Panc1 (cell line): Measurements from ENCODE around the gene VKORC1. TPM values are rescaled to one million over a fixed set of nuclear protein-coding genes. Genes with fewer than 3 reads are reported as not detected.

Source experiments
- ATAC-seq: fragments of 200-7000 bp; cut with Tn5 transposase; 2 replicates; pipeline ENCODE4 v1.9.1; 2020; ENCODE audit warnings: mild to moderate bottlenecking, moderate library complexity
- BruUV-seq: library from RNA; stranded (reverse); fragments of 400-500 nt; replicated peaks from 2 replicates; lab custom pipeline; 2021; lab: Mats Ljungman, UMichigan
- CTCF ChIA-PET: fragments of 300-600 bp; sonication (Branson Sonifier 250); formaldehyde crosslinking; loops from one replicate; lab custom pipeline; 2022; ENCODE audit warnings: antibody characterized with exemption; lab: Charles Lee
- POLR2A ChIA-PET: fragments of 300-600 bp; sonication (Branson Sonifier 250); formaldehyde crosslinking; loops from one replicate; lab custom pipeline; 2022; ENCODE audit warnings: antibody characterized with exemption; lab: Charles Lee
- DNase-seq: peaks from one replicate; pipeline ENCODE4 v3.0.0-alpha.2; 2010; ENCODE audit warnings: low read depth, low spot score
- H3K27ac ChIP-seq: 2 replicates; pipeline ENCODE4 v1.5.1; 2011; ENCODE audit warnings: mild to moderate bottlenecking, low read length, inconsistent platforms
- H3K27me3 ChIP-seq: fragments of 200-500 bp; sonication (Bioruptor generic); 2 replicates; pipeline ENCODE4 v1.6.0; 2014; ENCODE audit warnings: low read length, inconsistent platforms; ENCODE audit not compliant: control insufficient read depth, insufficient read depth
- H3K36me3 ChIP-seq: fragments of 200-500 bp; sonication (Bioruptor generic); 2 replicates; pipeline ENCODE4 v1.5.1; 2014; ENCODE audit warnings: inconsistent platforms, mild to moderate bottlenecking, low read length, moderate library complexity; ENCODE audit not compliant: control insufficient read depth, insufficient read depth
- H3K4me1 ChIP-seq: 2 replicates; pipeline ENCODE4 v1.5.1; 2011; ENCODE audit warnings: inconsistent platforms, mild to moderate bottlenecking, low read length, moderate library complexity; ENCODE audit not compliant: control insufficient read depth, insufficient read depth
- H3K4me3 ChIP-seq, 2 experiments: 2 replicates each; pipeline ENCODE4 v1.5.1; 2011 to 2012; ENCODE audit warnings: low read depth in 2 of 2, low read length in 2 of 2, mild to moderate bottlenecking in 2 of 2, inconsistent platforms in 1 of 2, moderate library complexity in 1 of 2
- H3K9me3 ChIP-seq: fragments of 200-500 bp; sonication (Bioruptor generic); 2 replicates; pipeline ENCODE4 v1.5.1; 2014; ENCODE audit warnings: low read depth, mild to moderate bottlenecking, inconsistent platforms, low read length, moderate library complexity; ENCODE audit not compliant: control insufficient read depth, insufficient read depth
- POLR2AphosphoS5 ChIP-seq: IDR thresholded peaks from 2 replicates; pipeline ENCODE4 v1.6.1; 2012; ENCODE audit warnings: mild to moderate bottlenecking, low read depth, low read length, moderate library complexity
- SIN3A ChIP-seq: IDR thresholded peaks from 2 replicates; pipeline ENCODE4 v1.6.1; 2012; ENCODE audit warnings: low read depth, mild to moderate bottlenecking, low read length, moderate library complexity, borderline replicate concordance; ENCODE audit not compliant: insufficient read depth
- TCF7L2 ChIP-seq: IDR thresholded peaks from 2 replicates; pipeline ENCODE4 v1.6.1; 2011; ENCODE audit warnings: mild to moderate bottlenecking, low read depth, low read length, inconsistent platforms
- in situ Hi-C: cut with HindIII; loops from 2 replicates; pipeline ENCODE4 v1.10.0; 2016; ENCODE audit warnings: low sequenced_read_pairs, low pct_unique_long_range_greater_than_20kb
- intact Hi-C: fragments of 100-400 bp; cut with micrococcal nuclease; formaldehyde crosslinking; loops from one replicate; pipeline ENCODE4 v1.10.0; 2022; ENCODE audit not compliant: unreplicated experiment
- total RNA-seq: library from RNA; stranded (reverse); gene quantifications from one replicate; pipeline ENCODE4 v1.2.1, GENCODE V29; 2021; ENCODE audit not compliant: unreplicated experiment
- TF ChIP-seq, protein P1 (sequence below), 2 experiments: IDR thresholded peaks; 2 replicates each; pipeline ENCODE4 v1.6.1; 2011 to 2012; ENCODE audit warnings: low read depth in 2 of 2, control low read depth in 1 of 2, low read length in 1 of 2, mild to moderate bottlenecking in 1 of 2, moderate library complexity in 1 of 2; ENCODE audit not compliant: insufficient read depth in 1 of 2
- TF ChIP-seq, protein P2 (sequence below): fragments of 450-650 bp; IDR thresholded peaks from 2 replicates; pipeline ENCODE4 v1.5.1; 2017; ENCODE audit warnings: mild to moderate bottlenecking

Gene VKORC1
- total RNA-seq, 1 experiment from 2014 or later: 109 TPM

DNA sequence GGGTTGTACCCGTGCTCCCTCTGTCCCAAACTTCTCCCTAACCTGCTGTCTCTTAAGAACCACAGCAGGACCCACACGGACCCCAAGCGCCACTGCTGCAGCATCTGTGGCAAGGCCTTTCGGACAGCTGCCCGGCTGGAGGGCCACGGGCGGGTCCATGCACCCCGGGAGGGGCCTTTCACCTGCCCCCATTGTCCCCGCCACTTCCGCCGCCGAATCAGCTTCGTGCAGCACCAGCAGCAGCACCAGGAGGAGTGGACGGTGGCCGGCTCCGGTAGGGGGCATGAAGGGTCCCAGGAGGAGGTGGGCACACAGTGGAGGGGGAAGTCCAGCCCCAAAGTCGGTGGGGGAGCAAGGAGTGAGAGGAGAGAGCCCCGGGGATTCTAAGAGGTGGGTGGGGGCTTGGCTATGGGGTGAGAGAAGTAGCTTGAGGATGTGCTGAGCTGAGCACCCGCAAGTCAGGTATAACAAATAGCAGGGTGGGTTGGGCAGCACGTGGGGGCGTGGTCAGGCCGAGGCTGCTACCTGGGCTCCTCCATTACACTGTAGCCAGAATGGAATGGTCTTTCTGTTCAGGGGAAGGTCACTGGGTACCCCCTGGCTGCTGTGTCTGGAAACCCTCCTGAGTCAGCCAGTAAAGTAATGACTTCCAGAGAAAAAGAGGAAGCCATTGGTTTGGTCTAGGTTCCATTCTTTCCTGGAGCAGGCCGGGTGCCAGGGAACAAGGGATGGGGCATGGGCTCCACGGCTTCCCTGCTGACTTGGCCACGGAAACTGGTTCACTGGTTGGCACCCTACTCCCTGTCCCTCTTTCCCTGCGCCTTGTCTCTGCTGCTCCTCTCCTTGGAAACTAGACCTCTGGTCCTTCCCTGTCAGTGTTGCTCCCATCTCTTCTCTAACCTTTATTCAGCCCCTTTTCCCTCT is 12.9 kb downstream of the VKORC1 start:
- POLR2A ChIA-PET: no interaction called here
- ATAC-seq: no peak
- no peak overlapping the region for H3K27ac ChIP-seq
- no peak overlapping the region for H3K4me3 ChIP-seq
- no peaks in the 10 kb centered on the region for H3K27me3 ChIP-seq
- in situ Hi-C loops (no loop called here), intact Hi-C loops (no loop called here)
- H3K9me3 ChIP-seq: no peaks in the 10 kb centered on the region
- no peaks in the 10 kb centered on the region; the same call in 1 of the 2 replicates for H3K4me1 ChIP-seq
- TF ChIP-seq SIN3A: no peak
- TF ChIP-seq POLR2AphosphoS5: peak; percentile 52; the same call in 1 of the 2 replicates
- BruUV-seq: no TSS peak
- CTCF ChIA-PET: interaction anchor here (0.7 kb wide), 1 partner anchor 31 kb away, joined by 3 read pairs; no protein-coding TSS in a partner anchor
- DNase-seq: no peak
- no peaks in the 10 kb centered on the region; the same call in none of the 2 replicates for H3K36me3 ChIP-seq

DNA sequence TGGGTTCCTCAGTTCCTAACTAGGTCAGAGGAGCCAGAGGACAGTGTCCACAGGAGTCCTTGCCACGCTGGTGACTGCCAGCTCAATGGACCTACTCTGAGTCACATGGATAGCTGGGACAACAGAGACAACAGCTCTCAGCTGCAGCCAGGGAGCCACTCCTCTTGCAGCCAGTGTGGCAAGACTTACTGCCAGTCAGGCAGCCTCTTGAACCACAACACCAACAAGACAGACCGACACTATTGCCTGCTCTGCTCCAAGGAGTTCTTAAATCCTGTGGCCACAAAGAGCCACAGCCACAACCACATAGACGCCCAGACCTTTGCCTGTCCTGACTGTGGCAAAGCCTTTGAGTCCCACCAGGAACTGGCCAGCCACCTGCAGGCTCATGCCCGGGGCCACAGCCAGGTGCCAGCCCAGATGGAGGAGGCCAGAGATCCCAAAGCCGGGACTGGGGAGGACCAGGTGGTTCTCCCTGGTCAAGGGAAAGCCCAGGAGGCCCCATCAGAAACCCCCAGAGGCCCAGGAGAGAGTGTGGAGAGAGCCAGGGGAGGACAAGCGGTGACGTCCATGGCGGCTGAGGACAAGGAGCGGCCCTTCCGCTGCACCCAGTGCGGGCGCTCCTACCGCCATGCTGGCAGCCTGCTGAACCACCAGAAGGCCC is 13.7 kb downstream of the VKORC1 start:
- intact Hi-C loops (no loop called here), in situ Hi-C loops (no loop called here)
- Histone ChIP-seq H3K4me3 (no peak overlapping the region), H3K4me1 (no peaks in the 10 kb centered on the region; the same call in 1 of the 2 replicates), H3K9me3 (no peaks in the 10 kb centered on the region), H3K27ac (no peak overlapping the region), H3K36me3 (no peaks in the 10 kb centered on the region; the same call in none of the 2 replicates), H3K27me3 (no peaks in the 10 kb centered on the region)
- DNase-seq (no peak), ATAC-seq (no peak)
- TF ChIP-seq TCF7L2: no peak
- TF ChIP-seq SIN3A: no peak
- TF ChIP-seq, protein P1, sequence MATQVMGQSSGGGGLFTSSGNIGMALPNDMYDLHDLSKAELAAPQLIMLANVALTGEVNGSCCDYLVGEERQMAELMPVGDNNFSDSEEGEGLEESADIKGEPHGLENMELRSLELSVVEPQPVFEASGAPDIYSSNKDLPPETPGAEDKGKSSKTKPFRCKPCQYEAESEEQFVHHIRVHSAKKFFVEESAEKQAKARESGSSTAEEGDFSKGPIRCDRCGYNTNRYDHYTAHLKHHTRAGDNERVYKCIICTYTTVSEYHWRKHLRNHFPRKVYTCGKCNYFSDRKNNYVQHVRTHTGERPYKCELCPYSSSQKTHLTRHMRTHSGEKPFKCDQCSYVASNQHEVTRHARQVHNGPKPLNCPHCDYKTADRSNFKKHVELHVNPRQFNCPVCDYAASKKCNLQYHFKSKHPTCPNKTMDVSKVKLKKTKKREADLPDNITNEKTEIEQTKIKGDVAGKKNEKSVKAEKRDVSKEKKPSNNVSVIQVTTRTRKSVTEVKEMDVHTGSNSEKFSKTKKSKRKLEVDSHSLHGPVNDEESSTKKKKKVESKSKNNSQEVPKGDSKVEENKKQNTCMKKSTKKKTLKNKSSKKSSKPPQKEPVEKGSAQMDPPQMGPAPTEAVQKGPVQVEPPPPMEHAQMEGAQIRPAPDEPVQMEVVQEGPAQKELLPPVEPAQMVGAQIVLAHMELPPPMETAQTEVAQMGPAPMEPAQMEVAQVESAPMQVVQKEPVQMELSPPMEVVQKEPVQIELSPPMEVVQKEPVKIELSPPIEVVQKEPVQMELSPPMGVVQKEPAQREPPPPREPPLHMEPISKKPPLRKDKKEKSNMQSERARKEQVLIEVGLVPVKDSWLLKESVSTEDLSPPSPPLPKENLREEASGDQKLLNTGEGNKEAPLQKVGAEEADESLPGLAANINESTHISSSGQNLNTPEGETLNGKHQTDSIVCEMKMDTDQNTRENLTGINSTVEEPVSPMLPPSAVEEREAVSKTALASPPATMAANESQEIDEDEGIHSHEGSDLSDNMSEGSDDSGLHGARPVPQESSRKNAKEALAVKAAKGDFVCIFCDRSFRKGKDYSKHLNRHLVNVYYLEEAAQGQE (IDR thresholded peaks at IDR 0.05; ENCODE audit: insufficient read depth in 1 of 2, low read depth in 2 of 2, low read length in 1 of 2): no peak
- no TSS peak for BruUV-seq
- CTCF ChIA-PET: no interaction called here
- POLR2A ChIA-PET: no interaction called here

DNA sequence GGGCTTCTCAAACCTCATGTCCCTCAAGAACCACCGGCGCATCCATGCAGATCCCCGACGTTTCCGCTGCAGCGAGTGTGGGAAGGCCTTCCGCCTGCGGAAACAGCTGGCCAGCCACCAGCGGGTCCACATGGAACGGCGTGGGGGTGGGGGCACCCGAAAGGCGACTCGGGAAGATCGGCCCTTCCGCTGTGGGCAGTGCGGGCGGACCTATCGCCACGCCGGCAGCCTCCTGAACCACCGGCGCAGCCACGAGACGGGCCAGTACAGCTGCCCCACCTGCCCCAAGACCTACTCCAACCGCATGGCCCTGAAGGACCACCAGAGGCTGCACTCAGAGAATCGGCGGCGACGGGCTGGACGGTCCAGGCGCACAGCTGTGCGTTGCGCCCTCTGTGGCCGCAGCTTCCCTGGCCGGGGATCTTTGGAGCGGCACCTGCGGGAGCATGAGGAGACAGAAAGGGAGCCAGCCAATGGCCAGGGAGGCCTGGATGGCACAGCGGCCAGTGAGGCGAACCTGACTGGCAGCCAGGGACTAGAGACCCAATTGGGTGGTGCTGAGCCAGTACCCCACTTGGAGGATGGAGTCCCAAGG is 14.5 kb downstream of the VKORC1 start:
- no peak for DNase-seq
- ChIA-PET POLR2A (no interaction called here), CTCF (no interaction called here)
- in situ Hi-C loops (no loop called here), intact Hi-C loops (no loop called here)
- Histone ChIP-seq H3K4me3 (no peak overlapping the region), H3K36me3 (no peaks in the 10 kb centered on the region; the same call in none of the 2 replicates), H3K4me1 (0 out of 2 replicates have a peak, but pooled peaks cover 1% of the 10 kb centered on the region), H3K27me3 (no peaks in the 10 kb centered on the region), H3K27ac (no peak overlapping the region), H3K9me3 (no peaks in the 10 kb centered on the region)
- TF ChIP-seq SIN3A: no peak
- TF ChIP-seq, protein P2, sequence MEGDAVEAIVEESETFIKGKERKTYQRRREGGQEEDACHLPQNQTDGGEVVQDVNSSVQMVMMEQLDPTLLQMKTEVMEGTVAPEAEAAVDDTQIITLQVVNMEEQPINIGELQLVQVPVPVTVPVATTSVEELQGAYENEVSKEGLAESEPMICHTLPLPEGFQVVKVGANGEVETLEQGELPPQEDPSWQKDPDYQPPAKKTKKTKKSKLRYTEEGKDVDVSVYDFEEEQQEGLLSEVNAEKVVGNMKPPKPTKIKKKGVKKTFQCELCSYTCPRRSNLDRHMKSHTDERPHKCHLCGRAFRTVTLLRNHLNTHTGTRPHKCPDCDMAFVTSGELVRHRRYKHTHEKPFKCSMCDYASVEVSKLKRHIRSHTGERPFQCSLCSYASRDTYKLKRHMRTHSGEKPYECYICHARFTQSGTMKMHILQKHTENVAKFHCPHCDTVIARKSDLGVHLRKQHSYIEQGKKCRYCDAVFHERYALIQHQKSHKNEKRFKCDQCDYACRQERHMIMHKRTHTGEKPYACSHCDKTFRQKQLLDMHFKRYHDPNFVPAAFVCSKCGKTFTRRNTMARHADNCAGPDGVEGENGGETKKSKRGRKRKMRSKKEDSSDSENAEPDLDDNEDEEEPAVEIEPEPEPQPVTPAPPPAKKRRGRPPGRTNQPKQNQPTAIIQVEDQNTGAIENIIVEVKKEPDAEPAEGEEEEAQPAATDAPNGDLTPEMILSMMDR: no peak
- no peak for ATAC-seq
- no TSS peak for BruUV-seq
